OCI-LY3 (cell line): ENCODE measurements around the gene SENP6.

Experiments used
- EZH2phosphoT487 ChIP-seq: fragments of 200-600 bp; shearing (Covaris generic); IDR thresholded peaks from 2 replicates; pipeline ENCODE4 v1.6.1; 2018; ENCODE audit warnings: antibody characterized with exemption, mixed run types, low read depth
- TF ChIP-seq, protein P1 (sequence below): fragments of 200-600, 300-600 bp; sonication (generic); IDR thresholded peaks from 2 replicates; pipeline ENCODE4 v1.5.1; 2014; ENCODE audit warnings: antibody characterized with exemption, low read length, low read depth

DNA sequence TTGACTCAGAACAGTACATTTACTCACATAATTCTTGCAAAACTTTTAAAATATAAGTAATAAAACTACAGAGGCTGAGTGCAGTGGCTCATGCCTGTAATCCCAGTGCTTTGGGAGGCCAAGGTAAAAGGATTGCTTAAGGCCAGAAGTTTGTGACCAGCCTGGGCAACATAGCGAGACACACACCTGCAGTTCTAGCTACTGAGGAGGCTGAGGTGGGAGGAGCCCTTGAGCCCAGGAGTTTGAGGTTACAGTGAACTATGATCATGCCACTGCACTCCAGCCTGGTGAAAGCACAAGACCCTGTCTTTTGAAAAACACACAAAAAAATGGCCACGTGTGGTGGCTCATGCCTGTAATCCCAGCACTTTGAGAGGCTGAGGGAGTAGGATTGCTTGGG is 125.5 kb downstream of the SENP6 start:
- TF ChIP-seq, protein P1, sequence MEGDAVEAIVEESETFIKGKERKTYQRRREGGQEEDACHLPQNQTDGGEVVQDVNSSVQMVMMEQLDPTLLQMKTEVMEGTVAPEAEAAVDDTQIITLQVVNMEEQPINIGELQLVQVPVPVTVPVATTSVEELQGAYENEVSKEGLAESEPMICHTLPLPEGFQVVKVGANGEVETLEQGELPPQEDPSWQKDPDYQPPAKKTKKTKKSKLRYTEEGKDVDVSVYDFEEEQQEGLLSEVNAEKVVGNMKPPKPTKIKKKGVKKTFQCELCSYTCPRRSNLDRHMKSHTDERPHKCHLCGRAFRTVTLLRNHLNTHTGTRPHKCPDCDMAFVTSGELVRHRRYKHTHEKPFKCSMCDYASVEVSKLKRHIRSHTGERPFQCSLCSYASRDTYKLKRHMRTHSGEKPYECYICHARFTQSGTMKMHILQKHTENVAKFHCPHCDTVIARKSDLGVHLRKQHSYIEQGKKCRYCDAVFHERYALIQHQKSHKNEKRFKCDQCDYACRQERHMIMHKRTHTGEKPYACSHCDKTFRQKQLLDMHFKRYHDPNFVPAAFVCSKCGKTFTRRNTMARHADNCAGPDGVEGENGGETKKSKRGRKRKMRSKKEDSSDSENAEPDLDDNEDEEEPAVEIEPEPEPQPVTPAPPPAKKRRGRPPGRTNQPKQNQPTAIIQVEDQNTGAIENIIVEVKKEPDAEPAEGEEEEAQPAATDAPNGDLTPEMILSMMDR, result no peak
- no peak for TF ChIP-seq EZH2phosphoT487
